PFSK-1 (cell line): Measurements from ENCODE around the gene ST7L.

Experiments used
- FOXP2 ChIP-seq: optimal IDR thresholded peaks from 2 replicates; pipeline ENCODE3; 2011; ENCODE audit warnings: borderline replicate concordance, control low read depth, inconsistent platforms; ENCODE audit not compliant: insufficient read depth; ENCODE audit errors: extremely low read length, extremely low read depth
- POLR2AphosphoS5 ChIP-seq: IDR thresholded peaks from 2 replicates; pipeline ENCODE4 v1.6.1; 2012; ENCODE audit warnings: low read depth, mild to moderate bottlenecking, control low read depth, low read length, moderate library complexity
- SIN3A ChIP-seq: IDR thresholded peaks from 2 replicates; pipeline ENCODE4 v1.6.1; 2012; ENCODE audit warnings: mild to moderate bottlenecking, low read length, moderate library complexity, borderline replicate concordance; ENCODE audit not compliant: insufficient read depth
- TAF1 ChIP-seq: IDR thresholded peaks from 2 replicates; pipeline ENCODE4 v1.6.1; 2012; ENCODE audit warnings: low read length, control low read depth, borderline replicate concordance; ENCODE audit not compliant: insufficient read depth
- TF ChIP-seq, protein P1 (sequence below), 2 experiments: IDR thresholded peaks; 2 replicates each; pipeline versions ENCODE4 v1.6.1 to v1.8.0; 2011 to 2012; ENCODE audit warnings: low read depth in 2 of 2, low read length in 2 of 2, control low read depth in 1 of 2, inconsistent platforms in 1 of 2, mild to moderate bottlenecking in 1 of 2, moderate library complexity in 1 of 2; ENCODE audit not compliant: insufficient read depth in 1 of 2

The ST7L gene

DNA sequence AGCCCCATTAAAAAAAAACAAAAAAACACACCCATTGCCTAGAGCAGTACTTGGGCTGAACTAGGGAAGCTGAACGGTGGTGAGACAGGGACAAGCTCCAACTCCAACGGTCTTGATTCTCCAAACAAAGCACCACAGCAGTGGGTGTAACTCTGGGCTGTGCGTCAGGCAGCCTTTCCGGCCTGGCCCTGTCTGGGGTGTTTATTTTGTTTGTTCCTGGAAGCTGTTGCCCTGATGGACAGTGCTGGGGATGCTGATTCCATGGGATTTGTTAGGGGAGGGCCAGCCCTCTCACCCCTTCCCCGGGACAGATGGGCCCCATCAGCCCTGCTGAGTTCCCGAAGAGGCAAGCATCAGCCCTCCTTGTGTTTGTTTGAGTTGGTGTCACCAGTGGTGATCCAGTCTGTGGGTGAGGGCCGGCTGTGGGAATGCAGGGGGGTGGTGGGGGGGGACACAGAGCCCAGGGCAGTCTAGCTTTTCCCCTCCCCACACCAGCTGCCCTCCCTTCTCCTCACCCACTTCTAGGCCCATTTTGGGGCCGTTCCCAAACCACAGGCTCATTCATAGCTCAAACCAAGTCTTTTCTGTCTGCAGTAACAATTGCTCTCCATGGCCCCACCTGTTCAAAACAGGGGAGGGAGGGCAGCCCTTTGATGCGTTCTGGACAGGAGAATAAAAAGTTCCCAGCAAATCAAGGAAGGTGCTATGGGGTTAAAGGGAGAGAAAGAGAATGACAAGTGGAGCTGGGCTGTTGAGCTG is 105.7 kb downstream of the ST7L start:
- peak; percentile 86 for TF ChIP-seq FOXP2
- TF ChIP-seq TAF1, result no peak
- TF ChIP-seq SIN3A, result no peak
- TF ChIP-seq POLR2AphosphoS5, result no peak
- TF ChIP-seq, protein P1, sequence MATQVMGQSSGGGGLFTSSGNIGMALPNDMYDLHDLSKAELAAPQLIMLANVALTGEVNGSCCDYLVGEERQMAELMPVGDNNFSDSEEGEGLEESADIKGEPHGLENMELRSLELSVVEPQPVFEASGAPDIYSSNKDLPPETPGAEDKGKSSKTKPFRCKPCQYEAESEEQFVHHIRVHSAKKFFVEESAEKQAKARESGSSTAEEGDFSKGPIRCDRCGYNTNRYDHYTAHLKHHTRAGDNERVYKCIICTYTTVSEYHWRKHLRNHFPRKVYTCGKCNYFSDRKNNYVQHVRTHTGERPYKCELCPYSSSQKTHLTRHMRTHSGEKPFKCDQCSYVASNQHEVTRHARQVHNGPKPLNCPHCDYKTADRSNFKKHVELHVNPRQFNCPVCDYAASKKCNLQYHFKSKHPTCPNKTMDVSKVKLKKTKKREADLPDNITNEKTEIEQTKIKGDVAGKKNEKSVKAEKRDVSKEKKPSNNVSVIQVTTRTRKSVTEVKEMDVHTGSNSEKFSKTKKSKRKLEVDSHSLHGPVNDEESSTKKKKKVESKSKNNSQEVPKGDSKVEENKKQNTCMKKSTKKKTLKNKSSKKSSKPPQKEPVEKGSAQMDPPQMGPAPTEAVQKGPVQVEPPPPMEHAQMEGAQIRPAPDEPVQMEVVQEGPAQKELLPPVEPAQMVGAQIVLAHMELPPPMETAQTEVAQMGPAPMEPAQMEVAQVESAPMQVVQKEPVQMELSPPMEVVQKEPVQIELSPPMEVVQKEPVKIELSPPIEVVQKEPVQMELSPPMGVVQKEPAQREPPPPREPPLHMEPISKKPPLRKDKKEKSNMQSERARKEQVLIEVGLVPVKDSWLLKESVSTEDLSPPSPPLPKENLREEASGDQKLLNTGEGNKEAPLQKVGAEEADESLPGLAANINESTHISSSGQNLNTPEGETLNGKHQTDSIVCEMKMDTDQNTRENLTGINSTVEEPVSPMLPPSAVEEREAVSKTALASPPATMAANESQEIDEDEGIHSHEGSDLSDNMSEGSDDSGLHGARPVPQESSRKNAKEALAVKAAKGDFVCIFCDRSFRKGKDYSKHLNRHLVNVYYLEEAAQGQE (IDR thresholded peaks at IDR 0.05; ENCODE audit: insufficient read depth in 1 of 2, low read depth in 2 of 2, low read length in 2 of 2), result no peak

DNA sequence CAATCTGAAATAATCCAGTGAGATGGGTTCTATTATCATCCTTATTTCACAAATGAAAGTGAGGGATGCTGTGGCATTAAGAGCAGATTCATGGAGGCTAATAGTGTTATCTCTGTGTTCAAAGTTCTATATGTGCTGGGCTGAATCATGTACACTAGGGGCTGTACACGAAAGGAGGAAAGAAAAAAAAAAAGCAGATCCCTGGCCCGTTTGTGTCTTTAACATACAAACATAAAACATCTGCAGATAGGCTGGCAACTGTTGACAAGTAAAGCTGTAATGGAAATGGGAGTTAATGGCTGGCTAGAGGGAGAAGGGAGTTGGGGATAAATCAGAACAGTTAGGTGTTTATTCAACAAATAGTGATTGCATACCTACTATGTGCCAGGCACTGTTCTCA is 107.0 kb downstream of the ST7L start:
- TF ChIP-seq POLR2AphosphoS5 (no peak), TAF1 (no peak), FOXP2 (no peak), SIN3A (no peak)
- TF ChIP-seq, protein P1 (IDR thresholded peaks at IDR 0.05; ENCODE audit: insufficient read depth in 1 of 2, low read depth in 2 of 2, low read length in 2 of 2), result no peak

DNA sequence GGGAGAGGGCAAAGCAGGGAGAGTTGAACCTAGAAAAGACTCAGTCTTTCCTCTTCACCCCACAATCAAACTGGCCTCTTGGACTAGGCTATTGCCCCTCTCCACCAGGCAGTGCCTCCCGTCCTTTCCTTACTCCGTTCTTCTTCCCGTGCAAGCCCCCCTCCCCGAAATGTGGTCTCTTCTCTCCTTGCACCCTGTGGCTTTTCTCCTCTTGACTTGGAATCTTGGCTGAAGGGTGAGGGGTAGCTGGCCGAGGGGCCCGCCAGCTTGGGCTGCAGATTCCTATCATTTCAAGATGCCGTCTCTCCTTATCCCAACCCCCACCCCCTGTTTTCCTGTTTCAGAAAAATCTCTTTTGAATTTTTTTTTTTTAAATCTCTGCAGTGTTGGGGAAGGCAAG is 108.6 kb downstream of the ST7L start:
- TF ChIP-seq TAF1 (no peak), FOXP2 (no peak), POLR2AphosphoS5 (no peak), SIN3A (no peak)
- TF ChIP-seq, protein P1 (IDR thresholded peaks at IDR 0.05; ENCODE audit: insufficient read depth in 1 of 2, low read depth in 2 of 2, low read length in 2 of 2), result no peak

DNA sequence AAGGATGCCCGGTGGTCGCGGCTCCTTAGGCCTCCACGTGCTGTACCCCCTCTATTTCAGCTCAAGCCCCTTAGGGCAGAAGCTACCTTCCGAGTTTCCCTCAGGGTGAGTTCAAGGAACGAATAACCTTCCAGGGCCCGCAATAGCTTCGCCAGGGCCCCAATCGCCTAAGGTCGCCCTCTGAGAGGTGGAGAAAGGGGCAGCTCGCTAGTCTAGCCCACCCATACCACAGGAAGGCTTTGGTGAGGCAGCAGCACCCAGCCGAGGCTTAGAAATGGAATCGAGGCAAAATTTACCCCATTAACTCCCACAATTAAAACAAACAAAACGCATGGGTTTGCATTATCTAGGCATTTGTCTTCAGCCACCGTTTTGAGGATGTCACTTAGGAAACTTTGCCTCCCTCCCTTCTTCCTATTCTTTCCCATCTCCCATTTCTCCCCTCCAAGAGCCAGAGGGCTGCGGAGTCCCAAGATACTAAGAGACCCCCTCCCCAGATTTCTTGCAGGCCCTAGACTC is 109.2 kb downstream of the ST7L start:
- TF ChIP-seq SIN3A (no peak), FOXP2 (no peak), POLR2AphosphoS5 (no peak), TAF1 (no peak)
- TF ChIP-seq, protein P1 (IDR thresholded peaks at IDR 0.05; ENCODE audit: insufficient read depth in 1 of 2, low read depth in 2 of 2, low read length in 2 of 2), result no peak
